Panc1 (cell line): Measurements from ENCODE around the gene TM7SF3.

Experiments used
- CTCF ChIP-seq: fragments of 450-650 bp; IDR thresholded peaks from 2 replicates; pipeline ENCODE4 v1.5.1; 2017; ENCODE audit warnings: mild to moderate bottlenecking
- POLR2AphosphoS5 ChIP-seq: IDR thresholded peaks from 2 replicates; pipeline ENCODE4 v1.6.1; 2012; ENCODE audit warnings: mild to moderate bottlenecking, low read depth, low read length, moderate library complexity
- REST ChIP-seq, 2 experiments: IDR thresholded peaks; 2 replicates each; pipeline ENCODE4 v1.6.1; 2011 to 2012; ENCODE audit warnings: low read depth in 2 of 2, control low read depth in 1 of 2, low read length in 1 of 2, mild to moderate bottlenecking in 1 of 2, moderate library complexity in 1 of 2; ENCODE audit not compliant: insufficient read depth in 1 of 2
- SIN3A ChIP-seq: IDR thresholded peaks from 2 replicates; pipeline ENCODE4 v1.6.1; 2012; ENCODE audit warnings: low read depth, mild to moderate bottlenecking, low read length, moderate library complexity, borderline replicate concordance; ENCODE audit not compliant: insufficient read depth
- TCF7L2 ChIP-seq: IDR thresholded peaks from 2 replicates; pipeline ENCODE4 v1.6.1; 2011; ENCODE audit warnings: mild to moderate bottlenecking, low read depth, low read length, inconsistent platforms

GRCh38 chr12:27000961-27001360, 13.2 kb downstream of the TM7SF3 start:
- TF ChIP-seq REST (IDR thresholded peaks at IDR 0.05; ENCODE audit: insufficient read depth in 1 of 2, low read depth in 2 of 2, low read length in 1 of 2): no peak
- TF ChIP-seq CTCF: no peak
- no peak for TF ChIP-seq SIN3A
- TF ChIP-seq POLR2AphosphoS5: no peak
- no peak for TF ChIP-seq TCF7L2
